ENCODE data around the gene RAPH1. TPM values are rescaled to one million over a fixed set of nuclear protein-coding genes. Genes with fewer than 3 reads are reported as not detected.
"Not testable (repeated sequence)": the region's sequence is repeated elsewhere in the genome, so short reads cannot be mapped to it uniquely, and the experiment has no call there.

Gene RAPH1
- total RNA-seq, 8 experiments from 2014 or later = 1.1 to 76.5 (median 11.1) TPM

GRCh38 chr2:203399031-203399430 is 136.1 kb downstream of the RAPH1 start:
- WGBS, 10 experiments = 80 to 100% (median 100%) methylated on average over 1 of the region's 1 CpG; no CpG with 5 or more reads in 4 of the 10 experiments
- in situ Hi-C loops (cut with MboI; ENCODE audit: low pct_unique_long_range_greater_than_20kb in 2 of 9, low sequenced_read_pairs in 9 of 9, unreplicated experiment in 9 of 9) = no loop called here
- no peak overlapping the region for H3K27ac ChIP-seq
- ATAC-seq (replicated peaks in 6 of 8) = no peak
- no peak overlapping the region for H3K4me3 ChIP-seq
- no peaks in the 10 kb centered on the region for H3K4me1 ChIP-seq (replicated peaks in 1 of 2)

GRCh38 chr2:203396667-203397066 is 138.4 kb downstream of the RAPH1 start:
- 57 to 86% methylated on average over 1 of the region's 1 CpG; no CpG with 5 or more reads in 8 of the 10 experiments for WGBS, 10 experiments
- H3K27ac ChIP-seq = no peak overlapping the region

GRCh38 chr2:203395858-203396257 is 139.2 kb downstream of the RAPH1 start:
- H3K27ac ChIP-seq = no peak overlapping the region
- no peaks in the 10 kb centered on the region for H3K4me1 ChIP-seq (replicated peaks in 1 of 2)
- H3K4me3 ChIP-seq = no peak overlapping the region
- ATAC-seq (replicated peaks in 6 of 8) = no peak
- in situ Hi-C loops (cut with MboI; ENCODE audit: low pct_unique_long_range_greater_than_20kb in 2 of 9, low sequenced_read_pairs in 9 of 9, unreplicated experiment in 9 of 9) = no loop called here
- WGBS, 10 experiments = 60 to 100% (median 95%) methylated on average over 1 to 2 of the region's 2 CpGs; no CpG with 5 or more reads in 1 of the 10 experiments

More at GRCh38 chr2:203396667-203397066, 138.4 kb downstream of the RAPH1 start:
- no peak for ATAC-seq (replicated peaks in 6 of 8)
- Histone ChIP-seq H3K4me3 (no peak overlapping the region), H3K4me1 (replicated peaks in 1 of 2) (no peaks in the 10 kb centered on the region)
- in situ Hi-C loops (cut with MboI; ENCODE audit: low pct_unique_long_range_greater_than_20kb in 2 of 9, low sequenced_read_pairs in 9 of 9, unreplicated experiment in 9 of 9) = no loop called here

DNA sequence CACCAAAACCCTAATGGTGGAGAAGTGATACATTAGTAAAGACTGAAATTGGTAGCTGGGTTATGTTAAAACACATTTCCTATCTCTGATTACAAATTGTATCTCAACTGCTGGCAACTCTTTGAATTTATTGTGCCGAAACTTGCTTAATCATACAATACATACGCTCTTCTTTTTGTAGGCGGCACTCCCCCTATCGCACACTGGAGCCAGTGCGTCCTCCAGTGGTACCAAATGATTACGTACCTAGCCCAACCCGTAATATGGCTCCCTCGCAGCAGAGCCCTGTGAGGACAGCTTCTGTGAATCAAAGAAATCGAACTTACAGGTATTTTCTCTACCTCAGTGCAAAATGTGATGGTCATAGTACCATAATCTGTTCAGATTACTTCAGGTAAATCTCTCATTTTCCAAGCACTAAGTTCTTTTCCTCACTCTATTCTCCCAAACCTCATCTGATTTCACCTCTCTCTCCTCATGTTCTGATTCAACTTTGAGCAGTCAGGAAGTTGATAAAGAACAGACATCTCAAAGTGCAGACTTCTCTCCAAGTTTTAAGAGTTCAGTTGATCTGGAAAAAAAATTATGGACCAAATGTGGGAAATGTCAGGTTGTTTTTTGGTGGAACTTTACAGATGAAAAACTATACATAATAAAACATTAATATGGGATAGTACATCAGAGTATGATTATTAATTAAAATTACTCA is 140.4 kb downstream of the RAPH1 start:
- 86 to 100% (median 98%) methylated on average over 1 to 9 of the region's 9 CpGs for WGBS, 10 experiments

DNA sequence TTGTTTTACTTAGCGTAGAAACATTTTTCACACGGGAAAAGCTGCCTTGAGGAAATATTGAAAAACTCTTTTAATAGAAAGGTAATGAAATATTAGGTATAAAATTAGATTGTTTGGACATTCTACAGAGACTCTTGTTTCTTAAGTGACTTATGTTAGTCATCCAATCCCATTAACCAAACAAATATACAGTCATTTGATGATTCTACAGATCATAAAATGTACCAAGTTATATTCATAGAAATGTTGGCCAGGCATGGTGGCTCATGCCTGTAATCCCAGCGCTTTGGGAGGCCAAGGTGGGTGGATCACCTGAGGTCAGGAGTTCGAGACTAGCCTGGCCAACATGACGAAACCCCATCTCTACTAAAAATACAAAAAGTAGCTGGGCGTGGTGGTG is 146.9 kb downstream of the RAPH1 start:
- ATAC-seq (replicated peaks in 6 of 8); H3K27ac ChIP-seq; in situ Hi-C loops (cut with MboI; ENCODE audit: low pct_unique_long_range_greater_than_20kb in 2 of 9, low sequenced_read_pairs in 9 of 9, unreplicated experiment in 9 of 9); H3K4me1 ChIP-seq (replicated peaks in 1 of 2); H3K4me3 ChIP-seq: not testable (repeated sequence)
- 79 to 100% (median 93%) methylated on average over 2 to 6 of the region's 6 CpGs for WGBS, 10 experiments

More for the DNA sequence above, 140.4 kb downstream of the RAPH1 start:
- no peak for ATAC-seq (replicated peaks in 6 of 8)
- Histone ChIP-seq H3K4me1 (replicated peaks in 1 of 2) (no peaks in the 10 kb centered on the region), H3K27ac (no peak overlapping the region), H3K4me3 (no peak overlapping the region)
- in situ Hi-C loops (cut with MboI; ENCODE audit: low pct_unique_long_range_greater_than_20kb in 2 of 9, low sequenced_read_pairs in 9 of 9, unreplicated experiment in 9 of 9) = no loop called here

- Histone ChIP-seq H3K4me3 (no peak overlapping the region), H3K27ac (no peak overlapping the region), H3K4me1 (replicated peaks in 1 of 2) (no peaks in the 10 kb centered on the region)
- WGBS, 10 experiments = 100% methylated on average over 1 of the region's 1 CpG; no CpG with 5 or more reads in 4 of the 10 experiments
- in situ Hi-C loops (cut with MboI; ENCODE audit: low pct_unique_long_range_greater_than_20kb in 2 of 9, low sequenced_read_pairs in 9 of 9, unreplicated experiment in 9 of 9) = no loop called here
- ATAC-seq (replicated peaks in 6 of 8) = no peak
Observed at GRCh38 chr2:203383038-203383437, 152.1 kb downstream of the RAPH1 start.

DNA sequence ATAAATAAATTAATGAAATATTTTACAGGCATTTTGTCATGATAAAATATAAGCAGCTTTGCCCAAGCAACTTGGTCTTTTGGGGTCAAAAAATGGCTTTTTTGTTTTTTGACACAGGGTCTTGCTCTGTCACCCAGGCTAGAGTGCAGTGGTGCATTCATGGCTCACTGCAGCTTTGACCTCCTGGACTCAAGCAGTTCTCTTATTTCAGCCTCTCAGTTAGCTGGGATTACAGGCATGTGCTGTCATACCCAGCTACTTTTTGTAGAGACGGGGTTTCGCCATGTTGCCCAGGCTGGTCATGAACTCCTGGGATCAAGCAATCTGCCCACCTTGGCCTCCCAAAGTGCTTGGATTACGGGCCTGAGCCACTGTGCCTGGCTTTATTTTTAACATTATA is 155.9 kb downstream of the RAPH1 start:
- no peak for ATAC-seq (replicated peaks in 6 of 8)
- no peak overlapping the region for H3K27ac ChIP-seq
- WGBS, 10 experiments = 100% methylated on average over 1 to 3 of the region's 3 CpGs; no CpG with 5 or more reads in 5 of the 10 experiments
- no peaks in the 10 kb centered on the region for H3K4me1 ChIP-seq (replicated peaks in 1 of 2)
- H3K4me3 ChIP-seq = no peak overlapping the region
- in situ Hi-C loops (cut with MboI; ENCODE audit: low pct_unique_long_range_greater_than_20kb in 2 of 9, low sequenced_read_pairs in 9 of 9, unreplicated experiment in 9 of 9) = no loop called here

DNA sequence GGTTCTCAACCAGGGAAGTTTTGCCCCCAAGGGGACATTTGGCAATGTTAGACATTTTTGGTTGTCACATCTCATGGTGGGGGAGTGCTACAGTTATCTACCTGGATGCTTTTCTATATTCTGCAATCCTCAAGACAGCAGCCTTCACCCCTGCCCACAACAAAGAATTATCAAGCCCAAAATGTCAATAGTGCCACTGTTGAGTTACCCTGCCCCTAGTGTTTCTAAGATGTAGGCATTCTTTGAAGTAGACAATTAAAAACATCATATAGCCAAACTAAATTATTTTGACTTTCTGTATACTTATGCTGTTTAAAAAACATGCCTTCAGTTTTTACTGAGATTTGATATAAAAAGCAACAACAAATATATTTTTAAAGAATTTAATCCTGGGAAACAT is 158.9 kb downstream of the RAPH1 start:
- in situ Hi-C loops (cut with MboI; ENCODE audit: low pct_unique_long_range_greater_than_20kb in 2 of 9, low sequenced_read_pairs in 9 of 9, unreplicated experiment in 9 of 9) = no loop called here
- H3K27ac ChIP-seq = no peak overlapping the region
- ATAC-seq (replicated peaks in 6 of 8) = no peak
- H3K4me3 ChIP-seq = no peak overlapping the region
- H3K4me1 ChIP-seq (replicated peaks in 1 of 2) = no peaks in the 10 kb centered on the region

DNA sequence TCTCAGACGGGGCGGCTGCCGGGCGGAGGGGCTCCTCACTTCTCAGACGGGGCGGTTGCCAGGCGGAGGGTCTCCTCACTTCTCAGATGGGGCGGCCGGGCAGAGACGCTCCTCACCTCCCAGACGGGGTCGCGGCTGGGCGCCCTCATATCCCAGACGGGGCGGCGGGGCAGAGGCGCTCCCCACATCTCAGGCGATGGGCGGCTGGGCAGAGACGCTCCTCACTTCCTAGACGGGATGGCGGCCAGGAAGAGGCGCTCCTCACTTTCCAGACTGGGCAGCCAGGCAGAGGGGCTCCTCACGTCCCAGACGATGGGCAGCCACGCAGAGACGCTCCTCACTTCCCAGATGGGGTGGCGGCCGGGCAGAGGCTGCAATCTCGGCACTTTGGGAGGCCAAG is 162.4 kb downstream of the RAPH1 start:
- H3K4me3 ChIP-seq; H3K27ac ChIP-seq; in situ Hi-C loops (cut with MboI; ENCODE audit: low pct_unique_long_range_greater_than_20kb in 2 of 9, low sequenced_read_pairs in 9 of 9, unreplicated experiment in 9 of 9); ATAC-seq (replicated peaks in 6 of 8); H3K4me1 ChIP-seq (replicated peaks in 1 of 2): not testable (repeated sequence)
- WGBS, 10 experiments = no CpG with 5 or more reads among the region's 31 CpGs

- Histone ChIP-seq H3K4me3 (no peak overlapping the region), H3K4me1 (replicated peaks in 1 of 2) (no peaks in the 10 kb centered on the region), H3K27ac (no peak overlapping the region)
- no peak for ATAC-seq (replicated peaks in 6 of 8)
- 88 to 98% (median 94%) methylated on average over 2 to 5 of the region's 5 CpGs for WGBS, 10 experiments
- in situ Hi-C loops (cut with MboI; ENCODE audit: low pct_unique_long_range_greater_than_20kb in 2 of 9, low sequenced_read_pairs in 9 of 9, unreplicated experiment in 9 of 9) = no loop called here
Observed at GRCh38 chr2:203366639-203367466, 168.2 kb downstream of the RAPH1 start.

GRCh38 chr2:203361922-203362321 is 173.2 kb downstream of the RAPH1 start:
- Histone ChIP-seq H3K27ac (no peak overlapping the region), H3K4me3 (no peak overlapping the region), H3K4me1 (replicated peaks in 1 of 2) (no peaks in the 10 kb centered on the region)
- peak in 1 of 8 experiments; percentile 42 for ATAC-seq (replicated peaks in 6 of 8)
- in situ Hi-C loops (cut with MboI; ENCODE audit: low pct_unique_long_range_greater_than_20kb in 2 of 9, low sequenced_read_pairs in 9 of 9, unreplicated experiment in 9 of 9) = no loop called here

- Histone ChIP-seq H3K4me3 (no peak overlapping the region), H3K27ac (no peak overlapping the region), H3K4me1 (replicated peaks in 1 of 2) (no peaks in the 10 kb centered on the region)
- ATAC-seq (replicated peaks in 6 of 8) = peak in 4 of 8 experiments; percentile 12 to 59 (median 38)
- in situ Hi-C loops (cut with MboI; ENCODE audit: low pct_unique_long_range_greater_than_20kb in 2 of 9, low sequenced_read_pairs in 9 of 9, unreplicated experiment in 9 of 9) = no loop called here
- 19 to 94% (median 73%) methylated on average over 1 to 2 of the region's 2 CpGs; no CpG with 5 or more reads in 2 of the 10 experiments for WGBS, 10 experiments
Observed at GRCh38 chr2:203361495-203361894, 173.6 kb downstream of the RAPH1 start.

GRCh38 chr2:203360833-203361430 is 174.2 kb downstream of the RAPH1 start:
- Histone ChIP-seq H3K27ac (no peak overlapping the region), H3K4me1 (replicated peaks in 1 of 2) (no peaks in the 10 kb centered on the region), H3K4me3 (no peak overlapping the region)
- 36 to 95% (median 69%) methylated on average over 1 to 3 of the region's 3 CpGs; no CpG with 5 or more reads in 1 of the 10 experiments for WGBS, 10 experiments
- in situ Hi-C loops (cut with MboI; ENCODE audit: low pct_unique_long_range_greater_than_20kb in 2 of 9, low sequenced_read_pairs in 9 of 9, unreplicated experiment in 9 of 9) = no loop called here
- peak in 1 of 8 experiments; percentile 12 for ATAC-seq (replicated peaks in 6 of 8)

Data from motor neuron (in vitro differentiated cells).